ENCODE data around the gene ALAS1. TPM values are rescaled to one million over a fixed set of nuclear protein-coding genes. Genes with fewer than 3 reads are reported as not detected.
"Not testable (repeated sequence)": the region's sequence is repeated elsewhere in the genome, so short reads cannot be mapped to it uniquely, and the experiment has no call there.

ALAS1 gene
- total RNA-seq, result 47.5 and 54.2 TPM in 2 replicates

DNA sequence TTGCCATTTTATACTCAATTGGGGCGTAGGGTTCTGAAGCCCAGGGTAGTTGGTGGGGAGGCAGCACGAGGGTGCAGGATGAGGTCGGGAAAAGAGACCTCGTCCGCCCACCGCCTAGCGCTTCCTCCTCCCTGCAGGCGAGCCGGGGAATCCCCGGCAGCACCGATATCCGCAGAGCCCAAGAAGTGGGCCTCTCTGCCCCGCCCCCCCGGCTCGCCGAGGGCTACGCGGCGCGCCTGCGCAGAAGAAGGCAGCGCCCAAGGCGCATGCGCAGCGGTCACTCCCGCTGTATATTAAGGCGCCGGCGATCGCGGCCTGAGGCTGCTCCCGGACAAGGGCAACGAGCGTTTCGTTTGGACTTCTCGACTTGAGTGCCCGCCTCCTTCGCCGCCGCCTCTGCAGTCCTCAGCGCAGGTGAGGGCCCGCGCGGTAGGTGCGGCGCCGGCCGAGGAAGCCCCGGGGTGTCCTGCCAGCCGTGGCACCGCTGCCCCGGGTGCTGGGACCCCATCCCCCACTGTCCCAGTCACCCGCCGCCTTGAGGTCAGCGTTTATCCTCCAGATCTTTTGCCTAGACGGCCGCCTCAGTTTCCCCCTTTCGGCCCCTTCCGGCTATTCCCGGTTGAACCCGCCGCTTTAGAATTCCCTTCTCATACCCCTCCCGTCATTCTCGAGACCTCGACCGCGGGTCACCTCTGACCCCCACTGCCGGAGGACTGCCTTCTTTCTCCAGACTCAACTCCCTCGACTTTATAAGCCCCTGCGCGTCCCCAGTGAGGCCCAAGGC lies at the start of gene ALAS1:
ALAS1 (plus strand) TSS at position 319 of the 784 bp plus-strand sequence. CDS start 1,082 bp downstream, outside the sequence.
- TF ChIP-seq, protein P1, sequence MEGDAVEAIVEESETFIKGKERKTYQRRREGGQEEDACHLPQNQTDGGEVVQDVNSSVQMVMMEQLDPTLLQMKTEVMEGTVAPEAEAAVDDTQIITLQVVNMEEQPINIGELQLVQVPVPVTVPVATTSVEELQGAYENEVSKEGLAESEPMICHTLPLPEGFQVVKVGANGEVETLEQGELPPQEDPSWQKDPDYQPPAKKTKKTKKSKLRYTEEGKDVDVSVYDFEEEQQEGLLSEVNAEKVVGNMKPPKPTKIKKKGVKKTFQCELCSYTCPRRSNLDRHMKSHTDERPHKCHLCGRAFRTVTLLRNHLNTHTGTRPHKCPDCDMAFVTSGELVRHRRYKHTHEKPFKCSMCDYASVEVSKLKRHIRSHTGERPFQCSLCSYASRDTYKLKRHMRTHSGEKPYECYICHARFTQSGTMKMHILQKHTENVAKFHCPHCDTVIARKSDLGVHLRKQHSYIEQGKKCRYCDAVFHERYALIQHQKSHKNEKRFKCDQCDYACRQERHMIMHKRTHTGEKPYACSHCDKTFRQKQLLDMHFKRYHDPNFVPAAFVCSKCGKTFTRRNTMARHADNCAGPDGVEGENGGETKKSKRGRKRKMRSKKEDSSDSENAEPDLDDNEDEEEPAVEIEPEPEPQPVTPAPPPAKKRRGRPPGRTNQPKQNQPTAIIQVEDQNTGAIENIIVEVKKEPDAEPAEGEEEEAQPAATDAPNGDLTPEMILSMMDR (IDR thresholded peaks at IDR 0.05; ENCODE audit: insufficient read depth, low read length, poor library complexity, severe bottlenecking), result no peak
- Histone ChIP-seq H3K27me3 (ENCODE audit: control insufficient read depth, insufficient read depth, low read length) (no peaks in the 10 kb centered on the region), H3K4me3 (ENCODE audit: low read depth, low read length) (peak within 1 kb of the TSS; percentile 68), H3K36me3 (ENCODE audit: control insufficient read depth, insufficient read depth, low read length) (peaks cover 3% of the 10 kb centered on the region)
- peak; percentile 51 for DNase-seq (ENCODE audit: low read depth)

DNA sequence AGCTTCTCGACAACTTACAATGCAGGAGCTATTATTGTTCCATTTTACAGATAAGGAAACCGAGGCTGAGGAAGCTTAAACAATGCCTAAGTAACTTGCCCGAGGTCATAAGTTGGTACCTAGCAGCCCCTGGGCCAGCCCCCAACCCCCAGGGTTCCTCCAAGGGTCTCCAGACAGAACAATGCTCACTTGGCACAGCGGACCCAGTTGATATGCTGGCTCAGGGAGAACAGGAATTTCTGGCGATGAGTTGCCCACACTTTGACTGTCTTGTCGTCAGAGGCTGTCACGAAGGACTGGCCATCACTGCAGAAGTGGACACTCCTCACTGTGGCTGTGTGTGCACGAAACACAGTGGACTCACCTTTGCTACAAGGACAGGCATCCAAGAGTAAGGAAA lies 48.9 kb upstream of the ALAS1 start:
- Histone ChIP-seq H3K4me3 (ENCODE audit: low read depth, low read length) (no peak overlapping the region), H3K27me3 (ENCODE audit: control insufficient read depth, insufficient read depth, low read length) (no peaks in the 10 kb centered on the region), H3K36me3 (ENCODE audit: control insufficient read depth, insufficient read depth, low read length) (no peaks in the 10 kb centered on the region)
- DNase-seq (ENCODE audit: low read depth), result no peak
- TF ChIP-seq, protein P1 (IDR thresholded peaks at IDR 0.05; ENCODE audit: insufficient read depth, low read length, poor library complexity, severe bottlenecking), result no peak

DNA sequence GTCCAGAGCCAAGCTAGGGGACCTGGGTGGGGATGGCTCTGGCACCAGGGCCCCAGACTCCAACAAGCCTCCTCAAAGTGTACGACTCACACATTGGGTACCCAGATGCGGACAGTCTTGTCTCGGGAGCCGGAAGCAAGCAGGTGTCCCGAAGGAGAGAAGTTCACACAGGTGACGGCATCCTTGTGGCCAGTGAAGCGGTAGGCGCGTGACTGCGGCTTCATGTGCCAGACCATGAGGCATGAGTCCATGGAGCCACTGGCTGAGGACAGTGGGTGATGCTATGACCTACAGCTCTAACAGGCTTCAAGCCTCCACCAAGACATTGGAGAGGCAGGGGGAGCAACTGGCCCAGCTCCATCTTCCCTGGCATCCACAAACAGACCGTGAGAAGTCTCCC lies 48.2 kb upstream of the ALAS1 start:
- H3K36me3 ChIP-seq (ENCODE audit: control insufficient read depth, insufficient read depth, low read length), result no peaks in the 10 kb centered on the region
- TF ChIP-seq, protein P1 (IDR thresholded peaks at IDR 0.05; ENCODE audit: insufficient read depth, low read length, poor library complexity, severe bottlenecking), result no peak
- no peaks in the 10 kb centered on the region for H3K27me3 ChIP-seq (ENCODE audit: control insufficient read depth, insufficient read depth, low read length)
- H3K4me3 ChIP-seq (ENCODE audit: low read depth, low read length), result no peak overlapping the region
- DNase-seq (ENCODE audit: low read depth), result no peak

DNA sequence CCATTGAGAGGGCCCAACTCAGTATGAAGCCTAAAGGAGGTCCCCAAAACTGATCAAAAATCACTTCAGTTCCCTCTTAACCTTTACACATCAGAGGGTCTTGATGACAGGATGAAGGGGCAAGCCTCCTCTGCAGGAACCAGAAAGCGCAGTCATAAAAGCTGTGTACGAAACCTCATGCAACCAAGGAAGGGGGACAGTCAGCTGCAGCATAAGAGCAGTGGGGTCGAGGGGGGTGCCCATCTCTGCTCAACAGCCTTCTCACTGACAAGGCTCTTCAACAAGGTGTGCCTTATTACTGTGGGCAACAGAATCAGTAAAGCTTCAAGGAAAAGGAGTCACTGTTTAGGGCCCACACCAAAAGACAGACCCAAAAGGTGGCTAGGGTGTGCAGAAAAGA lies 47.6 kb upstream of the ALAS1 start:
- no peak for DNase-seq (ENCODE audit: low read depth)
- Histone ChIP-seq H3K27me3 (ENCODE audit: control insufficient read depth, insufficient read depth, low read length) (no peaks in the 10 kb centered on the region), H3K4me3 (ENCODE audit: low read depth, low read length) (no peak overlapping the region), H3K36me3 (ENCODE audit: control insufficient read depth, insufficient read depth, low read length) (no peaks in the 10 kb centered on the region)
- TF ChIP-seq, protein P1 (IDR thresholded peaks at IDR 0.05; ENCODE audit: insufficient read depth, low read length, poor library complexity, severe bottlenecking), result no peak

DNA sequence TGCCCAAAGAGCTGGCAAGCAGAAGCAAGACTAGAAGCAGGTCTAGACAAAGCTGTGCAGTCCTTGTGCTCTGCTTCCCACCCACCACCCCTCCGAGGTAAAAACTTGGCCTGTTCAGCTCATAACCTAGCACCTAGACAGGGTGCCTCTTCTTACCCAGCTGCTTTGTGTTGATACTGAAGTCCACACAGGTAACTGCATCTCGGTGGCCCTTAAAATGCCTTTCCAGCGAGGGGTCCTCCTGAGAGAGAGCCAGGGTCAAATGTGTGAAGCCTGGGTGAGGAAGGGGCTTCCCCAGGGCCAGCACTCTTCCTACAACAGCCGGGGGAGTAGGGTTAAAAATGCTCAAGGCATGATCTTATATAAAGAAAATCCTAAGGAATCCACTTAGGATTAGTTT lies 47.1 kb upstream of the ALAS1 start:
- Histone ChIP-seq H3K27me3 (ENCODE audit: control insufficient read depth, insufficient read depth, low read length) (no peaks in the 10 kb centered on the region), H3K36me3 (ENCODE audit: control insufficient read depth, insufficient read depth, low read length) (no peaks in the 10 kb centered on the region), H3K4me3 (ENCODE audit: low read depth, low read length) (no peak overlapping the region)
- TF ChIP-seq, protein P1 (IDR thresholded peaks at IDR 0.05; ENCODE audit: insufficient read depth, low read length, poor library complexity, severe bottlenecking), result no peak
- no peak for DNase-seq (ENCODE audit: low read depth)

DNA sequence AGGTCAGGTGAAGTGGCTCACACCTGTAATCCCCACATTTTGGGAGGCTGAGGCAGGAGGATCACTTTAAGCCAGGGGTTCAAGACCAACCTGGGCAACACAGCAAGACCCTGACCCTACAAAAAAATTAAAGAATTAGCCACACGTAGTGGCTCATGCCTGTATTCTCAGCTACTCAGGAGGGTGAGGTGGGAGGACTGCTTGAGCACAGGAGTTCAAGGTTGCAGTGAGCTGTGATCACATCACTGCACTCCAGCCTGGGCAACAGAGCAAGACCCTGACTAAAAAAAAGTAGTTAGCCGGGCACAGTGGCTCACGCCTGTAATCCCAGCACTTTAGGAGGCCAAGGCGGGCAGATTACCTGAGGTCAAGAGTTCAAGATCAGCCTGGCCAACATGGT lies 46.0 kb upstream of the ALAS1 start:
- not testable (repeated sequence) for DNase-seq (ENCODE audit: low read depth); H3K36me3 ChIP-seq (ENCODE audit: control insufficient read depth, insufficient read depth, low read length); H3K27me3 ChIP-seq (ENCODE audit: control insufficient read depth, insufficient read depth, low read length); H3K4me3 ChIP-seq (ENCODE audit: low read depth, low read length)
